Activated CD4-positive, CD25-positive, alpha-beta regulatory T cell treated with anti-CD3 and anti-CD28 coated beads, Interleukin-2, amount 50 U/mL, for 16 hours (primary cell): ENCODE results near the gene TRMT1.

Experiments used
- DNase-seq: peaks from one replicate; pipeline ENCODE4 v3.0.0-alpha.2; 2020; ENCODE audit warnings: low read depth, low spot score

TRMT1 gene

GRCh38 chr19:13091400-13092157 is 25.0 kb downstream of the TRMT1 start:
- DNase-seq: no peak

GRCh38 chr19:13090511-13091231 is 25.9 kb downstream of the TRMT1 start:
- no peak for DNase-seq

GRCh38 chr19:13089857-13090507 is 26.6 kb downstream of the TRMT1 start:
- no peak for DNase-seq

GRCh38 chr19:13089139-13089856 is 27.2 kb downstream of the TRMT1 start:
- DNase-seq: no peak

GRCh38 chr19:13087795-13088537 is 28.6 kb downstream of the TRMT1 start:
- no peak for DNase-seq

- no peak for DNase-seq
Observed at GRCh38 chr19:13087295-13087694, 29.2 kb downstream of the TRMT1 start.

GRCh38 chr19:13086341-13086740 is 30.2 kb downstream of the TRMT1 start:
- DNase-seq: no peak

- DNase-seq: no peak
Observed at GRCh38 chr19:13085666-13086065, 30.9 kb downstream of the TRMT1 start.

GRCh38 chr19:13083627-13084026 is 32.9 kb downstream of the TRMT1 start:
- no peak for DNase-seq

- no peak for DNase-seq
Observed at GRCh38 chr19:13083008-13083404, 33.5 kb downstream of the TRMT1 start.

- DNase-seq: no peak
Observed at GRCh38 chr19:13082192-13083007, 34.1 kb downstream of the TRMT1 start.

GRCh38 chr19:13079542-13079986 is 37.0 kb downstream of the TRMT1 start:
- DNase-seq: no peak

GRCh38 chr19:13078897-13079541 is 37.5 kb downstream of the TRMT1 start:
- no peak for DNase-seq

GRCh38 chr19:13078381-13078780 is 38.2 kb downstream of the TRMT1 start:
- no peak for DNase-seq

- DNase-seq: no peak
Observed at GRCh38 chr19:13077240-13077639, 39.3 kb downstream of the TRMT1 start.

GRCh38 chr19:13076787-13077186 is 39.8 kb downstream of the TRMT1 start:
- no peak for DNase-seq

GRCh38 chr19:13076320-13076719 is 40.2 kb downstream of the TRMT1 start:
- no peak for DNase-seq

GRCh38 chr19:13074378-13074777 is 42.2 kb downstream of the TRMT1 start:
- DNase-seq: no peak

- DNase-seq: no peak
Observed at GRCh38 chr19:13073263-13073662, 43.3 kb downstream of the TRMT1 start.
